Activated naive CD4-positive, alpha-beta T cell treated with anti-CD3 and anti-CD28 coated beads, Interleukin-2, amount 10 ng/mL, durations not matched to agents 7 days and 5 days (primary cell): ENCODE results near the gene ARAP2.

Source experiments
- CTCF ChIA-PET: fragments of 350-600 bp; sonication (Branson Sonifier 250); formaldehyde crosslinking; loops from one replicate; lab custom pipeline; 2021; ENCODE audit warnings: antibody characterized with exemption; lab: Charles Lee
- DNase-seq: peaks from one replicate; pipeline ENCODE4 v3.0.0-alpha.2; 2020
- H3K27ac Mint-ChIP-seq: one replicate; pipeline ENCODE4 v1.8.0; 2021; ENCODE audit warnings: mild to moderate bottlenecking, moderate library complexity, mixed read lengths
- H3K27me3 Mint-ChIP-seq: one replicate; pipeline ENCODE4 v1.8.0; 2021; ENCODE audit warnings: mild to moderate bottlenecking, mixed read lengths
- H3K36me3 Mint-ChIP-seq: one replicate; pipeline ENCODE4 v1.8.0; 2021; ENCODE audit warnings: mixed read lengths
- H3K4me1 Mint-ChIP-seq: one replicate; pipeline ENCODE4 v1.8.0; 2021; ENCODE audit warnings: mixed read lengths
- H3K4me3 Mint-ChIP-seq: one replicate; pipeline ENCODE4 v1.8.0; 2021; ENCODE audit warnings: mild to moderate bottlenecking, moderate library complexity, mixed read lengths
- H3K9me3 Mint-ChIP-seq: one replicate; pipeline ENCODE4 v1.8.0; 2021; ENCODE audit warnings: mixed read lengths

Gene ARAP2

GRCh38 chr4:36174570-36174969 is 69.7 kb downstream of the ARAP2 start:
- no peaks in the 10 kb centered on the region for H3K4me1 Mint-ChIP-seq
- no peak overlapping the region for H3K4me3 Mint-ChIP-seq
- H3K27ac Mint-ChIP-seq: no peak overlapping the region
- no peaks in the 10 kb centered on the region for H3K9me3 Mint-ChIP-seq
- H3K27me3 Mint-ChIP-seq: no peaks in the 10 kb centered on the region
- no peak for DNase-seq
- peaks cover 32% of the 10 kb centered on the region for H3K36me3 Mint-ChIP-seq
- CTCF ChIA-PET: no interaction called here

GRCh38 chr4:36173905-36174304 is 70.4 kb downstream of the ARAP2 start:
- Mint-ChIP-seq H3K4me1 (no peaks in the 10 kb centered on the region), H3K36me3 (peaks cover 33% of the 10 kb centered on the region), H3K27ac (no peak overlapping the region), H3K9me3 (no peaks in the 10 kb centered on the region), H3K27me3 (no peaks in the 10 kb centered on the region), H3K4me3 (no peak overlapping the region)
- DNase-seq: no peak
- CTCF ChIA-PET: no interaction called here

GRCh38 chr4:36172656-36173055 is 71.7 kb downstream of the ARAP2 start:
- DNase-seq: no peak
- no peak overlapping the region for H3K27ac Mint-ChIP-seq
- no peaks in the 10 kb centered on the region for H3K9me3 Mint-ChIP-seq
- peaks cover 24% of the 10 kb centered on the region for H3K36me3 Mint-ChIP-seq
- H3K4me3 Mint-ChIP-seq: no peak overlapping the region
- H3K4me1 Mint-ChIP-seq: no peaks in the 10 kb centered on the region
- CTCF ChIA-PET: no interaction called here
- H3K27me3 Mint-ChIP-seq: no peaks in the 10 kb centered on the region

GRCh38 chr4:36168127-36168878 is 76.0 kb downstream of the ARAP2 start:
- Mint-ChIP-seq H3K9me3 (no peaks in the 10 kb centered on the region), H3K36me3 (peaks cover 31% of the 10 kb centered on the region), H3K4me3 (no peak overlapping the region), H3K27me3 (no peaks in the 10 kb centered on the region), H3K27ac (no peak overlapping the region), H3K4me1 (peaks cover 2% of the 10 kb centered on the region)
- CTCF ChIA-PET: interaction anchor here (0.6 kb wide), 1 partner anchor 27 kb away, joined by 3 read pairs; no protein-coding TSS in a partner anchor
- no peak for DNase-seq

- H3K9me3 Mint-ChIP-seq: no peaks in the 10 kb centered on the region
- peaks cover 6% of the 10 kb centered on the region for H3K4me1 Mint-ChIP-seq
- H3K27ac Mint-ChIP-seq: no peak overlapping the region
- H3K36me3 Mint-ChIP-seq: peaks cover 43% of the 10 kb centered on the region
- CTCF ChIA-PET: no interaction called here
- no peak for DNase-seq
- no peaks in the 10 kb centered on the region for H3K27me3 Mint-ChIP-seq
- H3K4me3 Mint-ChIP-seq: no peak overlapping the region
Observed at GRCh38 chr4:36165631-36166005, 78.7 kb downstream of the ARAP2 start.

- Mint-ChIP-seq H3K9me3 (no peaks in the 10 kb centered on the region), H3K27me3 (no peaks in the 10 kb centered on the region), H3K4me3 (no peak overlapping the region), H3K36me3 (peaks cover 43% of the 10 kb centered on the region), H3K4me1 (peaks cover 6% of the 10 kb centered on the region), H3K27ac (no peak overlapping the region)
- DNase-seq: no peak
- CTCF ChIA-PET: no interaction called here
Observed at GRCh38 chr4:36164900-36165630, 79.2 kb downstream of the ARAP2 start.

GRCh38 chr4:36163198-36163597 is 81.1 kb downstream of the ARAP2 start:
- CTCF ChIA-PET: no interaction called here
- no peak for DNase-seq
- peaks cover 6% of the 10 kb centered on the region for H3K4me1 Mint-ChIP-seq
- H3K36me3 Mint-ChIP-seq: peaks cover 46% of the 10 kb centered on the region
- no peaks in the 10 kb centered on the region for H3K27me3 Mint-ChIP-seq
- no peak overlapping the region for H3K27ac Mint-ChIP-seq
- no peak overlapping the region for H3K4me3 Mint-ChIP-seq
- H3K9me3 Mint-ChIP-seq: no peaks in the 10 kb centered on the region

GRCh38 chr4:36159208-36159607 is 85.1 kb downstream of the ARAP2 start:
- Mint-ChIP-seq H3K27me3 (no peaks in the 10 kb centered on the region), H3K36me3 (peaks cover 47% of the 10 kb centered on the region), H3K4me3 (no peak overlapping the region), H3K4me1 (peaks cover 6% of the 10 kb centered on the region), H3K9me3 (no peaks in the 10 kb centered on the region), H3K27ac (no peak overlapping the region)
- no peak for DNase-seq
- CTCF ChIA-PET: interaction anchor here (1.0 to 1.1 kb wide), 2 partner anchors 11 to 27 kb away, joined by 3 read pairs; no protein-coding TSS in a partner anchor

- Mint-ChIP-seq H3K4me1 (no peaks in the 10 kb centered on the region), H3K27ac (no peak overlapping the region), H3K4me3 (no peak overlapping the region), H3K9me3 (no peaks in the 10 kb centered on the region), H3K36me3 (peaks cover 26% of the 10 kb centered on the region), H3K27me3 (no peaks in the 10 kb centered on the region)
- DNase-seq: no peak
- CTCF ChIA-PET: no interaction called here
Observed at GRCh38 chr4:36152735-36153134, 91.6 kb downstream of the ARAP2 start.

- no peaks in the 10 kb centered on the region for H3K27me3 Mint-ChIP-seq
- peaks cover 44% of the 10 kb centered on the region for H3K36me3 Mint-ChIP-seq
- no peaks in the 10 kb centered on the region for H3K9me3 Mint-ChIP-seq
- CTCF ChIA-PET: no interaction called here
- H3K4me1 Mint-ChIP-seq: no peaks in the 10 kb centered on the region
- no peak overlapping the region for H3K27ac Mint-ChIP-seq
- no peak for DNase-seq
- no peak overlapping the region for H3K4me3 Mint-ChIP-seq
Observed at GRCh38 chr4:36142504-36142903, 101.8 kb downstream of the ARAP2 start.

GRCh38 chr4:36141186-36141585 is 103.1 kb downstream of the ARAP2 start:
- Mint-ChIP-seq H3K9me3 (no peaks in the 10 kb centered on the region), H3K27me3 (no peaks in the 10 kb centered on the region), H3K27ac (no peak overlapping the region), H3K4me1 (no peaks in the 10 kb centered on the region), H3K36me3 (peaks cover 37% of the 10 kb centered on the region), H3K4me3 (no peak overlapping the region)
- DNase-seq: no peak
- CTCF ChIA-PET: no interaction called here

- DNase-seq: no peak
- Mint-ChIP-seq H3K36me3 (peaks cover 30% of the 10 kb centered on the region), H3K4me1 (no peaks in the 10 kb centered on the region), H3K27me3 (no peaks in the 10 kb centered on the region), H3K4me3 (no peak overlapping the region), H3K27ac (no peak overlapping the region), H3K9me3 (no peaks in the 10 kb centered on the region)
- CTCF ChIA-PET: no interaction called here
Observed at GRCh38 chr4:36140421-36140820, 103.9 kb downstream of the ARAP2 start.

- no peaks in the 10 kb centered on the region for H3K4me1 Mint-ChIP-seq
- H3K9me3 Mint-ChIP-seq: no peaks in the 10 kb centered on the region
- peaks cover 16% of the 10 kb centered on the region for H3K36me3 Mint-ChIP-seq
- no peak overlapping the region for H3K27ac Mint-ChIP-seq
- no peaks in the 10 kb centered on the region for H3K27me3 Mint-ChIP-seq
- no peak overlapping the region for H3K4me3 Mint-ChIP-seq
- DNase-seq: no peak
- CTCF ChIA-PET: interaction anchor here (1.7 kb wide), 1 partner anchor 20 kb away, joined by 3 read pairs; no protein-coding TSS in a partner anchor
Observed at GRCh38 chr4:36138220-36138619, 106.1 kb downstream of the ARAP2 start.

GRCh38 chr4:36137336-36137735 is 107.0 kb downstream of the ARAP2 start:
- CTCF ChIA-PET: interaction anchor here (1.7 kb wide), 1 partner anchor 20 kb away, joined by 3 read pairs; no protein-coding TSS in a partner anchor

GRCh38 chr4:36133658-36134057 is 110.7 kb downstream of the ARAP2 start:
- H3K9me3 Mint-ChIP-seq: no peaks in the 10 kb centered on the region
- no peak for DNase-seq
- no peaks in the 10 kb centered on the region for H3K4me1 Mint-ChIP-seq
- H3K27me3 Mint-ChIP-seq: no peaks in the 10 kb centered on the region
- CTCF ChIA-PET: interaction anchor here (0.6 kb wide), 1 partner anchor 267 kb away, joined by 3 read pairs; no protein-coding TSS in a partner anchor
- H3K36me3 Mint-ChIP-seq: peaks cover 14% of the 10 kb centered on the region
- no peak overlapping the region for H3K4me3 Mint-ChIP-seq
- no peak overlapping the region for H3K27ac Mint-ChIP-seq

More at GRCh38 chr4:36137336-36137735, 107.0 kb downstream of the ARAP2 start:
- Mint-ChIP-seq H3K27me3 (no peaks in the 10 kb centered on the region), H3K9me3 (no peaks in the 10 kb centered on the region), H3K4me3 (no peak overlapping the region), H3K36me3 (peaks cover 9% of the 10 kb centered on the region), H3K4me1 (no peaks in the 10 kb centered on the region), H3K27ac (no peak overlapping the region)
- DNase-seq: no peak
